K562 (cell line): Measurements from ENCODE around the gene TUT4. TPM values are rescaled to one million over a fixed set of nuclear protein-coding genes. Genes with fewer than 3 reads are reported as not detected.

Experiments
- BRD4 ChIP-seq: fragments of 200-600 bp; sonication (generic); IDR thresholded peaks from 2 replicates; pipeline ENCODE4 v1.6.1; 2017; ENCODE audit warnings: inconsistent platforms
- CHD1 ChIP-seq: fragments of 200-600 bp; sonication (generic); IDR thresholded peaks from one replicate; pipeline ENCODE4 v1.6.1; 2012; ENCODE audit warnings: mild to moderate bottlenecking, moderate library complexity, low read length, inconsistent platforms
- CXXC5 ChIP-seq: fragments of 250-450 bp; sonication (Bioruptor Pico); IDR thresholded peaks from 2 replicates; pipeline ENCODE4 v1.8.0; 2022; ENCODE audit warnings: inconsistent platforms, mild to moderate bottlenecking, moderate library complexity
- EP300 ChIP-seq: IDR thresholded peaks from 2 replicates; pipeline ENCODE4 v1.6.1; 2012; ENCODE audit warnings: low read length, improper control_type of control experiment
- HMBOX1 ChIP-seq: sonication (generic); IDR thresholded peaks from 2 replicates; pipeline ENCODE4 v1.6.1; 2016
- ID3 ChIP-seq, 2 experiments: fragments of 250-450 bp in 1 of 2; fragments of 450-650 bp in 1 of 2; sonication (Bioruptor Pico) in 1 of 2; IDR thresholded peaks; 2 replicates each; pipeline versions ENCODE4 v1.6.1 to v1.8.0; 2016 to 2021; ENCODE audit warnings: mild to moderate bottlenecking in 2 of 2, moderate library complexity in 2 of 2, missing compliant biosample characterization in 1 of 2, missing genetic modification characterization in 1 of 2
- ILK ChIP-seq: fragments of 450-650 bp; IDR thresholded peaks from 2 replicates; pipeline ENCODE4 v1.6.1; 2016; ENCODE audit warnings: missing genetic modification characterization, low read depth, mild to moderate bottlenecking, missing compliant biosample characterization, moderate library complexity, borderline replicate concordance
- L3MBTL2 ChIP-seq: fragments of 450-650 bp; IDR thresholded peaks from 2 replicates; pipeline ENCODE4 v1.6.1; 2016; ENCODE audit warnings: mild to moderate bottlenecking, moderate library complexity
- MAFG ChIP-seq: fragments of 450-650 bp; conservative IDR thresholded peaks from 2 replicates; pipeline ENCODE4 v1.6.1; 2016; ENCODE audit warnings: missing genetic modification characterization, missing compliant biosample characterization
- MAZ ChIP-seq, 2 experiments: fragments of 450-650 bp in 1 of 2; sonication (generic) in 1 of 2; formaldehyde crosslinking; IDR thresholded peaks in 1 of 2; conservative IDR thresholded peaks in 1 of 2; 2 replicates each; pipeline versions ENCODE4 v1.4.0 to v1.5.0; 2020; ENCODE audit warnings: mild to moderate bottlenecking in 1 of 2, missing genetic modification reagents in 1 of 2
- MEF2D ChIP-seq: conservative IDR thresholded peaks from 2 replicates; pipeline ENCODE4 v1.6.1; 2016; ENCODE audit warnings: low read depth, missing genetic modification characterization, missing compliant biosample characterization
- MLLT1 ChIP-seq, 2 experiments: fragments of 450-650 bp; IDR thresholded peaks; 2 replicates each; pipeline ENCODE4 v1.6.1; 2016
- SAFB2 ChIP-seq: fragments of 200-400 bp; formaldehyde crosslinking; IDR thresholded peaks from 2 replicates; pipeline ENCODE4 v1.6.1; 2018; ENCODE audit warnings: borderline replicate concordance, low read length, low read depth, moderate library complexity; ENCODE audit not compliant: severe bottlenecking
- SLC30A9 ChIP-seq: fragments of 250-450 bp; sonication (Bioruptor Pico); IDR thresholded peaks from 2 replicates; pipeline ENCODE4 v1.8.0; 2022; ENCODE audit warnings: mild to moderate bottlenecking, moderate library complexity
- TEAD4 ChIP-seq, 2 experiments: sonication (generic) in 1 of 2; formaldehyde crosslinking in 1 of 2; IDR thresholded peaks; 2 replicates each; pipeline versions ENCODE4 v1.6.1 to v1.8.0; 2012 to 2022; ENCODE audit warnings: borderline replicate concordance in 1 of 2, inconsistent platforms in 1 of 2, low read length in 1 of 2, mild to moderate bottlenecking in 1 of 2, missing genetic modification reagents in 1 of 2
- TSC22D4 ChIP-seq: fragments of 450-650 bp; IDR thresholded peaks from 2 replicates; pipeline ENCODE4 v1.6.1; 2016; ENCODE audit warnings: missing genetic modification characterization, missing biosample characterization, control low read depth
- ZNF280B ChIP-seq: fragments of 250-450 bp; sonication (Bioruptor Pico); IDR thresholded peaks from 2 replicates; pipeline ENCODE4 v1.5.1; 2021; ENCODE audit warnings: mild to moderate bottlenecking
- ZNF436 ChIP-seq: fragments of 250-450, 450-650 bp; sonication (Bioruptor Pico); formaldehyde crosslinking; IDR thresholded peaks from 2 replicates; pipeline ENCODE4 v1.7.0; 2020; ENCODE audit warnings: mild to moderate bottlenecking
- ZNF717 ChIP-seq: fragments of 250-450 bp; sonication (Bioruptor Pico); IDR thresholded peaks from 2 replicates; pipeline ENCODE4 v1.5.0; 2021
- polyA plus RNA-seq, 8 experiments: library from polyadenylated mRNA; depleted of rRNA in 4 of 8; stranded (reverse) in 5 of 8; unstranded in 3 of 8; fragments of >200 nt; fragmentation: Nextera tagmentation in 2 of 8; fragmentation: Illumina TruSeq in 1 of 8; extraction: Ambion mirVana in 2 of 8; extraction: Trizol in 1 of 8; gene quantifications; 2 replicates each; pipeline versions ENCODE4 v1.2.1 to v1.2.3, GENCODE V29; 2011 to 2014; ENCODE audit warnings: inconsistent platforms in 1 of 8, missing spikeins in 1 of 8
- total RNA-seq, 7 experiments: library from RNA; depleted of rRNA in 6 of 7; stranded (reverse); fragments of >200 nt in 6 of 7; fragmentation: Illumina TruSeq in 2 of 7; extraction: Trizol in 2 of 7; gene quantifications; 2 replicates each; pipeline versions ENCODE4 v1.2.1 to v1.2.3, GENCODE V29; 2011 to 2021; ENCODE audit warnings: low replicate concordance in 1 of 7

Gene TUT4
- total and polyA plus RNA-seq, 9 of the 15 experiments (the other 6 are each of a cell fraction or from before 2014, with no cell fraction given) = 15.8 to 53.5 (median 36.7) TPM

- TF ChIP-seq CHD1 = peak; percentile 96
- TF ChIP-seq MAZ (CRISPR knock-in tag; conservative IDR thresholded peaks at IDR 0.05 in 1 of 2, IDR thresholded peaks at IDR 0.05 in 1 of 2) = peak in 1 of 2 experiments; percentile 83
- no peak; the same call in 1 of the 2 replicates for TF ChIP-seq EP300
- TF ChIP-seq ILK (tag) = no peak
- TF ChIP-seq ZNF717 = no peak
- TF ChIP-seq ZNF280B (CRISPR knock-in tag) = no peak
- TF ChIP-seq BRD4 = peak; percentile 85; the same call in 1 of the 2 replicates
- TF ChIP-seq HMBOX1 = no peak
- no peak for TF ChIP-seq ZNF436 (CRISPR knock-in tag)
- peak; percentile 49 for TF ChIP-seq L3MBTL2
- TF ChIP-seq MEF2D (tag) = peak; percentile 29; the same call in 1 of the 2 replicates
- no peak for TF ChIP-seq TSC22D4 (tag)
- no peak for TF ChIP-seq SAFB2
- no peak for TF ChIP-seq ID3 (CRISPR knock-in tag; IDR thresholded peaks at IDR 0.05)
- peak; percentile 89 for TF ChIP-seq ID3 (tag; IDR thresholded peaks at IDR 0.05)
- TF ChIP-seq MLLT1 (IDR thresholded peaks at IDR 0.05) = peak in 1 of 2 experiments; percentile 64; a peak in 1 of 4 replicates
- peak; percentile 76 for TF ChIP-seq CXXC5 (CRISPR knock-in tag)
- TF ChIP-seq TEAD4 (IDR thresholded peaks at IDR 0.05; ENCODE audit: low read length) = peak; percentile 70
- no peak for TF ChIP-seq TEAD4 (CRISPR knock-in tag; IDR thresholded peaks at IDR 0.05; ENCODE audit: borderline replicate concordance)
- no peak for TF ChIP-seq SLC30A9 (CRISPR knock-in tag)
- no peak for TF ChIP-seq MAFG (tag)
These were observed 148.5 kb downstream of the TUT4 start, which contains the start of the genes ORC1 and PRPF38A (continued) for GRCh38 chr1:52404116-52404974.
